GM12801 (cell line): ENCODE results near the gene CDK16.

Experiments used
- TF ChIP-seq, protein P1 (sequence below): IDR thresholded peaks from one replicate; pipeline ENCODE4 v1.5.1; 2011; ENCODE audit warnings: control low read depth; ENCODE audit not compliant: insufficient read length; ENCODE audit errors: extremely low read depth

Gene CDK16

DNA sequence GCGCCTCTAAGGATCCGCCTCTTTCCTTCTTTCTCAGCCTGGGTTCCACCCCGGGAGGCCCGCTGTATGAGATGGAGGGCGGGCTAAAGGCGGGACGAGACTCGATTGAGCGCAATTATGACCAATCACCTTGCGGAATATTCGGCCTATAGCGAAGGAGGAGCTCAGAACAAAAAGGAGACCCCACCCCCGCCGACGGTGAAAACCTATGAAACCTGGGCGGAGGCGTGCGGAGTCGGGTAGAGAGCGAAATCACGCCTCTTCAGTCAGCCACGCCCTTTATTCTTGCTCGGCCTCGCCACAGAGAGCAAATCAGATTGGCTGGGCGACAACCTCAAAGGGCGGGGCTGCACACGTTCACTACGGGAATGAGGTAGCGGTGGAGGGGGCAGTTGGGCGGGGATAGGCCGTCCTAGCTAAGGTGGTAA, 615 bp upstream of the CDK16 start:
- TF ChIP-seq, protein P1, sequence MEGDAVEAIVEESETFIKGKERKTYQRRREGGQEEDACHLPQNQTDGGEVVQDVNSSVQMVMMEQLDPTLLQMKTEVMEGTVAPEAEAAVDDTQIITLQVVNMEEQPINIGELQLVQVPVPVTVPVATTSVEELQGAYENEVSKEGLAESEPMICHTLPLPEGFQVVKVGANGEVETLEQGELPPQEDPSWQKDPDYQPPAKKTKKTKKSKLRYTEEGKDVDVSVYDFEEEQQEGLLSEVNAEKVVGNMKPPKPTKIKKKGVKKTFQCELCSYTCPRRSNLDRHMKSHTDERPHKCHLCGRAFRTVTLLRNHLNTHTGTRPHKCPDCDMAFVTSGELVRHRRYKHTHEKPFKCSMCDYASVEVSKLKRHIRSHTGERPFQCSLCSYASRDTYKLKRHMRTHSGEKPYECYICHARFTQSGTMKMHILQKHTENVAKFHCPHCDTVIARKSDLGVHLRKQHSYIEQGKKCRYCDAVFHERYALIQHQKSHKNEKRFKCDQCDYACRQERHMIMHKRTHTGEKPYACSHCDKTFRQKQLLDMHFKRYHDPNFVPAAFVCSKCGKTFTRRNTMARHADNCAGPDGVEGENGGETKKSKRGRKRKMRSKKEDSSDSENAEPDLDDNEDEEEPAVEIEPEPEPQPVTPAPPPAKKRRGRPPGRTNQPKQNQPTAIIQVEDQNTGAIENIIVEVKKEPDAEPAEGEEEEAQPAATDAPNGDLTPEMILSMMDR = no peak

DNA sequence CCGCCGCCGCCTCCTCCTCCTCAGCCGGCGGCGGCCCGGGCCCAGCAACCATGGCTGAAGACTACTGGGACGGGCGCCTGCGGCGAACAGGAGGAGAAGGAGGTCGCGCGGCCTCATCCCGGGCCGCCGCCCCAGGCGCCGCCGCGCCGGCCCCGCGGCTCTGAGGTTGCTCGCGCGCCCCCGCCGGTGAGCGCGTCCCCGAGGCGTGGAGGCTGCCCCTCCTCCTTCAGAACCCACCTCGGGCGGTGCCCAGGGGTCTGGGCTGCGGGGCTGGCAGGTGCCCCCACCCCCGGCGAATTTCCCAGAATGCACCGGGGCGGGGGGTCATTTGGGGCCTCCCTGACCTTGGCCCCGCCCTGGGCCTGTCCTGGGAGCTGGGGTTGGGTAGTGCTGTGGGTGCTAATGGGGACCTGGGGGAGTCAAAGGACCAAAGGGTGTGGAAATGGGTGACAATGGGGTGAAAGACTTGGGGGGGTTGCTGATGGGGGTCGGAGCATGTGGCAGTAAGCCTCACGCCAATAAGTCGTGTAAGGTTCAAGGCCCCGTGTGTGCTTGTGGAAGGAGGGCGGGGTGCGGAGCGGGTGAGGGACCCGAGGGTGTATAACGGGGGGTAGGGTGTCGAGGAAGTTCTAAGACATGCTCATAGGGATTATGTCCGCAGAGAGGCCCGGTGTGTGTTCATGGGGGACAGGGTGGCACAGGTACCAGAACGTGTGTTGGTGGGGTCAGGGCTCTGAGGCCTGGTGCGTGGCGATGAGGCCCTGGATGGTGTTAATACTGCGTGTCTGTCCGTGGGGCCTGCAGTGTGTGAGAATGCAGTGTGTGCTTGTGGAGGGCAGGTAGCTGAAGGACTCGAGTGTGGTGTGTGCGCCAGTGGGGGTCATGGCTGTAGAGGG, 687 bp downstream of the CDK16 start:
- TF ChIP-seq, protein P1 = no peak

- TF ChIP-seq, protein P1 = no peak
Measured at GRCh38 chrX:47221756-47222155, 3.3 kb downstream of the CDK16 start.

DNA sequence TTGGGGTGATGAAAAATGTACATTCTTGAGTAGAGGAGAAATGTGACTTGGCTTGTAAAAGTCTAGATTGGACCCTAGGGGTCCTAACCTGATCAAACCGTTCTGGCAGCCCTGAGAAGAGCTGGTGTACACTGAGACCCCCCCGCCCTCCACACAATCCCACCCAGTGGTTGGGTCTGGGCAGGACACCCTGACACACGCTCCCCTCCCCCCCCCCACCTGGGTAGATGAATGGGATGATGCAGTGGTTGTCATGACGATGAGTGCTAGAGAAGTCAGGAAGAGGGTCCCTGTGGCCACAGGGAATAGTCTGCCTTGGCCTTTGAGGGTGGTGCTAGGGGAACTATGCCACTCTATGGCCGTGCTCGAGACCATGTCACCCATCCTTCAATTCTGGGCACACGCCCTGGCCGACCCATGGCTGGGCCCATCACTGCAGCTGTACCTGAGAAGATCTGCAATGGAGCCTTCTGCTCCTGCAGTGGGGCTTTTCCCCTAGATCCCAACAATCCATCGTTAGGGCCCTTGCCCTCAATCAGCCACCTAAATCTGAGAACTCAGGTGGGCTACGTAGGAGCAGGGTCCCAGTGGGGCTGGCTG, 4.4 kb downstream of the CDK16 start:
- TF ChIP-seq, protein P1 = no peak

- TF ChIP-seq, protein P1 = no peak
Measured at GRCh38 chrX:47223476-47224250, 5.2 kb downstream of the CDK16 start.

GRCh38 chrX:47224266-47224895, 5.9 kb downstream of the CDK16 start:
- TF ChIP-seq, protein P1 = no peak

- TF ChIP-seq, protein P1 = no peak
Measured at GRCh38 chrX:47224896-47225290, 6.4 kb downstream of the CDK16 start.
